A549 (cell line): ENCODE measurements around the gene FAF1. TPM values are rescaled to one million over a fixed set of nuclear protein-coding genes. Genes with fewer than 3 reads are reported as not detected.

Experiments
- ATAC-seq, 2 experiments: fragments of 200-7000 bp in 1 of 2; fragments of >200 bp in 1 of 2; cut with Nextera tagmentation in 1 of 2; cut with Tn5 transposase in 1 of 2; 3 replicates each; pipeline versions ENCODE4 v1.8.0 to v1.9.1; 2018 to 2020; ENCODE audit warnings: mild to moderate bottlenecking in 1 of 2, moderate library complexity in 1 of 2
- CTCF ChIA-PET: fragments of 300-600 bp; sonication (Branson Sonifier 250); formaldehyde crosslinking; extraction: SDS; loops from one replicate; lab custom pipeline; 2021; ENCODE audit warnings: antibody characterized with exemption, inconsistent platforms; lab: Yijun Ruan, JAX
- POLR2A ChIA-PET: fragments of 350-600 bp; formaldehyde crosslinking; extraction: SDS; loops from one replicate; lab custom pipeline; 2021; ENCODE audit warnings: antibody characterized with exemption, inconsistent platforms; lab: Yijun Ruan, JAX
- DNase-seq, 2 experiments: peaks; one replicate each; pipeline versions ENCODE4 v3.0.0 to v3.0.0-alpha.2; 2011 to 2016; ENCODE audit warnings: low read depth in 1 of 2, low spot score in 1 of 2
- FAIRE-seq: peaks from 2 replicates; lab custom pipeline; 2011; peaks lifted over from hg19 to GRCh38; lab: Jason Lieb, UNC
- H3K27ac ChIP-seq, 2 experiments: fragments of >200 bp; sonication (Bioruptor Twin); formaldehyde crosslinking; 3 replicates each; pipeline ENCODE4 v1.5.1; 2016 to 2017
- H3K4me1 ChIP-seq: fragments of >200 bp; sonication (Bioruptor Twin); formaldehyde crosslinking; 3 replicates; pipeline ENCODE4 v1.6.1; 2016
- H3K4me2 ChIP-seq: fragments of >200 bp; sonication (Bioruptor Twin); formaldehyde crosslinking; 3 replicates; pipeline ENCODE4 v1.6.1; 2016
- H3K4me3 ChIP-seq: fragments of >200 bp; sonication (Bioruptor Twin); formaldehyde crosslinking; 3 replicates; pipeline ENCODE4 v1.5.1; 2016
- H3K9me3 ChIP-seq: fragments of >200 bp; sonication (Bioruptor Twin); formaldehyde crosslinking; 3 replicates; pipeline ENCODE4 v1.6.1; 2016
- CEBPB ChIP-seq, 2 experiments: fragments of >200 bp in 1 of 2; sonication (Bioruptor Twin) in 1 of 2; formaldehyde crosslinking in 1 of 2; IDR thresholded peaks; 2 replicates each; pipeline ENCODE4 v1.6.1; 2012 to 2016
- CHD2 ChIP-seq: fragments of 150-350 bp; IDR thresholded peaks from 2 replicates; pipeline ENCODE4 v1.6.1; 2014; ENCODE audit warnings: low read length; ENCODE audit not compliant: partially characterized antibody
- CHD4 ChIP-seq: fragments of 200-600 bp; sonication (generic); IDR thresholded peaks from 2 replicates; pipeline ENCODE4 v1.6.1; 2016; ENCODE audit warnings: antibody characterized with exemption, mild to moderate bottlenecking, borderline replicate concordance
- CTCF ChIP-seq: fragments of >200 bp; sonication (Bioruptor Twin); formaldehyde crosslinking; IDR thresholded peaks from 3 replicates; pipeline ENCODE4 v1.5.1; 2016
- FOXS1 ChIP-seq: fragments of 250-450 bp; sonication (Bioruptor Pico); IDR thresholded peaks from 2 replicates; pipeline ENCODE4 v1.5.0; 2020; ENCODE audit warnings: mild to moderate bottlenecking, moderate library complexity
- GATA3 ChIP-seq: IDR thresholded peaks from 2 replicates; pipeline ENCODE4 v1.6.1; 2012; ENCODE audit warnings: borderline replicate concordance
- HMGXB4 ChIP-seq: fragments of 250-450 bp; sonication (Bioruptor Pico); IDR thresholded peaks from 2 replicates; pipeline ENCODE4 v1.5.0; 2021; ENCODE audit warnings: mild to moderate bottlenecking, moderate library complexity, borderline replicate concordance
- HOXA7 ChIP-seq: fragments of 250-450 bp; sonication (Bioruptor Pico); IDR thresholded peaks from 2 replicates; pipeline ENCODE4 v1.5.0; 2020; ENCODE audit warnings: mild to moderate bottlenecking, moderate library complexity
- HOXB13 ChIP-seq: fragments of 250-450 bp; sonication (Bioruptor Pico); IDR thresholded peaks from 2 replicates; pipeline ENCODE4 v1.5.0; 2020; ENCODE audit warnings: low read depth, mild to moderate bottlenecking, moderate library complexity
- HOXB5 ChIP-seq: fragments of 250-450 bp; sonication (Bioruptor Pico); IDR thresholded peaks from 2 replicates; pipeline ENCODE4 v1.5.0; 2020; ENCODE audit warnings: mild to moderate bottlenecking, moderate library complexity
- KDM1A ChIP-seq: fragments of 200-600 bp; sonication (generic); IDR thresholded peaks from 2 replicates; pipeline ENCODE4 v1.6.1; 2016; ENCODE audit warnings: low read depth, mild to moderate bottlenecking
- KDM5A ChIP-seq: fragments of 200-600 bp; sonication (generic); IDR thresholded peaks from 2 replicates; pipeline ENCODE4 v1.6.1; 2016; ENCODE audit warnings: antibody characterized with exemption, mild to moderate bottlenecking
- MAFK ChIP-seq: fragments of 450-650 bp; IDR thresholded peaks from 2 replicates; pipeline ENCODE4 v1.6.1; 2014; ENCODE audit not compliant: partially characterized antibody
- NPAS2 ChIP-seq: fragments of 250-450 bp; sonication (Bioruptor Pico); IDR thresholded peaks from 2 replicates; pipeline ENCODE4 v1.8.0; 2022; ENCODE audit warnings: mild to moderate bottlenecking, moderate library complexity, borderline replicate concordance
- PHF8 ChIP-seq: fragments of 200-600 bp; sonication (generic); IDR thresholded peaks from 2 replicates; pipeline ENCODE4 v1.6.1; 2016; ENCODE audit warnings: low read depth, mild to moderate bottlenecking, antibody characterized with exemption, moderate library complexity, borderline replicate concordance
- POLR2A ChIP-seq: IDR thresholded peaks from 2 replicates; pipeline ENCODE4 v1.6.1; 2012; ENCODE audit warnings: mild to moderate bottlenecking, low read length
- POLR2AphosphoS2 ChIP-seq: conservative IDR thresholded peaks from 2 replicates; pipeline ENCODE4 v1.6.1; 2012; ENCODE audit warnings: low read length, improper control_type of control experiment, inconsistent platforms
- RAD21 ChIP-seq, 2 experiments: fragments of >200 bp in 1 of 2; sonication (Bioruptor Twin) in 1 of 2; formaldehyde crosslinking in 1 of 2; IDR thresholded peaks in 1 of 2; conservative IDR thresholded peaks in 1 of 2; 2 replicates in 1 of 2; 3 replicates in 1 of 2; pipeline ENCODE4 v1.6.1; 2012 to 2018; ENCODE audit warnings: inconsistent platforms in 1 of 2
- RCOR1 ChIP-seq: fragments of 150-350 bp; IDR thresholded peaks from 2 replicates; pipeline ENCODE4 v1.6.1; 2014; ENCODE audit warnings: antibody characterized with exemption, low read length, low read depth
- REST ChIP-seq: fragments of 200-600 bp; sonication (generic); IDR thresholded peaks from 2 replicates; pipeline ENCODE4 v1.6.1; 2016; ENCODE audit warnings: antibody characterized with exemption, mild to moderate bottlenecking, moderate library complexity
- RNF2 ChIP-seq: fragments of 200-600 bp; sonication (generic); IDR thresholded peaks from 2 replicates; pipeline ENCODE4 v1.6.1; 2016; ENCODE audit warnings: low read depth, mild to moderate bottlenecking, antibody characterized with exemption, moderate library complexity, borderline replicate concordance
- SMC3 ChIP-seq: fragments of >200 bp; sonication (Bioruptor Twin); formaldehyde crosslinking; IDR thresholded peaks from 3 replicates; pipeline ENCODE4 v1.6.1; 2018; ENCODE audit warnings: inconsistent platforms
- SREBF2 ChIP-seq: fragments of 450-650 bp; IDR thresholded peaks from 2 replicates; pipeline ENCODE4 v1.6.1; 2014; ENCODE audit warnings: mild to moderate bottlenecking, moderate library complexity
- TFCP2L1 ChIP-seq: fragments of 250-450 bp; sonication (Bioruptor Pico); IDR thresholded peaks from 2 replicates; pipeline ENCODE4 v1.5.0; 2021; ENCODE audit warnings: mild to moderate bottlenecking
- TP53 ChIP-seq: fragments of 250-450 bp; sonication (Bioruptor Pico); IDR thresholded peaks from 2 replicates; pipeline ENCODE4 v1.5.0; 2021; ENCODE audit warnings: mild to moderate bottlenecking, moderate library complexity
- USF2 ChIP-seq: fragments of 450-650 bp; IDR thresholded peaks from 2 replicates; pipeline ENCODE4 v1.6.1; 2014; ENCODE audit warnings: antibody characterized with exemption
- WGBS: methylation state at CpG from one replicate; pipeline ENCODE4 v1.1.6; 2017; ENCODE audit errors: missing lambda C conversion rate; 5-methylcytosine and 5-hydroxymethylcytosine counted together
- polyA plus RNA-seq, 4 experiments: library from polyadenylated mRNA; depleted of rRNA in 3 of 4; stranded (reverse); fragments of >200 nt; fragmentation: RNase III in 1 of 4; extraction: RNeasy Plus Mini Kit Qiagen cat#74134 plus additional on column Dnase treatment in 1 of 4; gene quantifications; 2 replicates in 3 of 4; 3 replicates in 1 of 4; pipeline ENCODE4 v1.2.3, GENCODE V29; 2011 to 2017

FAF1 gene
- polyA plus RNA-seq, 2 of the 4 experiments (the other 2 are of a cell fraction), result 31.7 to 46.2 TPM

- ATAC-seq, result no peak
- CTCF ChIA-PET, result interaction anchor here (1.3 kb wide), 1 partner anchor 331 kb away, joined by 3 read pairs; no protein-coding TSS in a partner anchor
- POLR2A ChIA-PET, result no interaction called here
- Histone ChIP-seq H3K4me3 (no peak overlapping the region), H3K4me1 (peaks cover 13% of the 10 kb centered on the region; the same call in 2 of the 3 replicates), H3K27ac (no peak overlapping the region), H3K4me2 (no peak overlapping the region), H3K9me3 (no peaks in the 10 kb centered on the region)
- FAIRE-seq, result no peak
- DNase-seq, result no peak
- TF ChIP-seq HOXA7 (CRISPR knock-in tag) (no peak), NPAS2 (CRISPR knock-in tag) (no peak), POLR2AphosphoS2 (no peak), USF2 (no peak), KDM5A (no peak), CHD4 (no peak), KDM1A (no peak), FOXS1 (CRISPR knock-in tag) (no peak), RCOR1 (no peak), HOXB5 (CRISPR knock-in tag) (no peak)
- WGBS, result 90% methylated on average over 4 of the region's 4 CpGs
Observed at GRCh38 chr1:50699795-50700194, 260.3 kb downstream of the FAF1 start.

GRCh38 chr1:50697440-50698421, 262.3 kb downstream of the FAF1 start:
- DNase-seq, result no peak
- Histone ChIP-seq H3K4me3 (no peak overlapping the region), H3K9me3 (no peaks in the 10 kb centered on the region), H3K4me1 (peaks cover 13% of the 10 kb centered on the region; the same call in 2 of the 3 replicates)
- CTCF ChIA-PET, result no interaction called here
- no peak for ATAC-seq
- no peak for FAIRE-seq
- WGBS, result 90% methylated on average over 3 of the region's 3 CpGs
- TF ChIP-seq TP53 (CRISPR knock-in tag), result no peak
- TF ChIP-seq HMGXB4, result no peak
- TF ChIP-seq TFCP2L1, result no peak
- TF ChIP-seq CHD2, result no peak
- TF ChIP-seq FOXS1 (CRISPR knock-in tag), result no peak
- no peak for TF ChIP-seq SREBF2
- no peak for TF ChIP-seq REST
- no peak for TF ChIP-seq MAFK
- no peak for TF ChIP-seq SMC3
- TF ChIP-seq HOXB13, result no peak
- no peak for TF ChIP-seq PHF8
- no peak for TF ChIP-seq POLR2A
- no peak for TF ChIP-seq CEBPB (IDR thresholded peaks at IDR 0.05)
- no peak for TF ChIP-seq GATA3
- TF ChIP-seq RAD21 (conservative IDR thresholded peaks at IDR 0.05 in 1 of 2, IDR thresholded peaks at IDR 0.05 in 1 of 2), result no peak
- TF ChIP-seq RNF2, result no peak
- no peak for TF ChIP-seq CTCF
- TF ChIP-seq KDM5A, result no peak
- TF ChIP-seq, all 56 proteins: peak for 0
- POLR2A ChIA-PET, result no interaction called here
- H3K27ac ChIP-seq, result no peak overlapping the region
- peak overlapping the region; percentile 10 for H3K4me2 ChIP-seq
